DOHH2 (cell line): ENCODE measurements around the gene ANKRD7.

ENCODE experiments used
- EZH2phosphoT487 ChIP-seq: fragments of 200-600 bp; sonication (generic); IDR thresholded peaks from 2 replicates; pipeline ENCODE4 v1.6.1; 2017; ENCODE audit warnings: borderline replicate concordance, mild to moderate bottlenecking, antibody characterized with exemption, low read length, moderate library complexity, mixed read lengths
- TF ChIP-seq, protein P1 (sequence below): fragments of 200-600 bp; sonication (generic); IDR thresholded peaks from one replicate; pipeline ENCODE4 v1.5.1; 2014; ENCODE audit warnings: antibody characterized with exemption, mild to moderate bottlenecking, low read depth, low read length; ENCODE audit not compliant: poor library complexity, severe bottlenecking

DNA sequence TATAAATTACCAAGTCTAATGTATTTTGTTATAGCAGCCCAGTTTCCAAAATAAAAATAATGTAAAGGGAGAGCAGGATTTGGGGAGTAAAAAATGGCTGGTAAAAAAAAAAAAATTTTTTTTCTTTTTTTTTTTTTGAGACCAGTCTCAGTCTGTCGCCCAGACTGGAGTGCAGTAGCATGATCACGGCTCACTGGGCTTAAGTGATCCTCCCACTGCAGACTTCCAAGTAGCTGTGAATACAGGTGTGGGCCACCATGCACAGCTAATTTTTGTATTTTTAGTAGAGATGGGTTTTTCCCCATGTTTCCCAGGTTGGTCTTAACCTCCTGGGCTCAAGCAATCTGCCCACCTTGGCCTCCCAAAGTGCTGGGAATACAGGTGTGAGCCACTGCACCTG, 45.3 kb upstream of the ANKRD7 start:
- TF ChIP-seq, protein P1, sequence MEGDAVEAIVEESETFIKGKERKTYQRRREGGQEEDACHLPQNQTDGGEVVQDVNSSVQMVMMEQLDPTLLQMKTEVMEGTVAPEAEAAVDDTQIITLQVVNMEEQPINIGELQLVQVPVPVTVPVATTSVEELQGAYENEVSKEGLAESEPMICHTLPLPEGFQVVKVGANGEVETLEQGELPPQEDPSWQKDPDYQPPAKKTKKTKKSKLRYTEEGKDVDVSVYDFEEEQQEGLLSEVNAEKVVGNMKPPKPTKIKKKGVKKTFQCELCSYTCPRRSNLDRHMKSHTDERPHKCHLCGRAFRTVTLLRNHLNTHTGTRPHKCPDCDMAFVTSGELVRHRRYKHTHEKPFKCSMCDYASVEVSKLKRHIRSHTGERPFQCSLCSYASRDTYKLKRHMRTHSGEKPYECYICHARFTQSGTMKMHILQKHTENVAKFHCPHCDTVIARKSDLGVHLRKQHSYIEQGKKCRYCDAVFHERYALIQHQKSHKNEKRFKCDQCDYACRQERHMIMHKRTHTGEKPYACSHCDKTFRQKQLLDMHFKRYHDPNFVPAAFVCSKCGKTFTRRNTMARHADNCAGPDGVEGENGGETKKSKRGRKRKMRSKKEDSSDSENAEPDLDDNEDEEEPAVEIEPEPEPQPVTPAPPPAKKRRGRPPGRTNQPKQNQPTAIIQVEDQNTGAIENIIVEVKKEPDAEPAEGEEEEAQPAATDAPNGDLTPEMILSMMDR: no peak
- TF ChIP-seq EZH2phosphoT487: no peak
